Measurements from ENCODE around the gene MATK. TPM values are rescaled to one million over a fixed set of nuclear protein-coding genes. Genes with fewer than 3 reads are reported as not detected.
"Not testable (repeated sequence)": the region's sequence is repeated elsewhere in the genome, so short reads cannot be mapped to it uniquely, and the experiment has no call there.

MATK gene
- total RNA-seq, 2 donors from 2014 or later: 5.4 to 6.4 TPM

- no peak for ATAC-seq (ENCODE audit: insufficient number of reproducible peaks, low FRiP score, low read depth)
- no peak overlapping the region for H3K4me3 ChIP-seq
- H3K27me3 ChIP-seq (replicated peaks; ENCODE audit: insufficient read depth): no peaks in the 10 kb centered on the region
- no peak for DNase-seq (ENCODE audit: low spot score)
- H3K36me3 ChIP-seq: no peaks in the 10 kb centered on the region
- H3K27ac ChIP-seq: no peak overlapping the region
- H3K4me1 ChIP-seq (ENCODE audit: control insufficient read depth in 1 of 2, low read depth in 2 of 2): no peaks in the 10 kb centered on the region
- no peaks in the 10 kb centered on the region for H3K9me3 ChIP-seq
- no peak for TF ChIP-seq CTCF (IDR thresholded peaks at IDR 0.05)
Measured at GRCh38 chr19:3818918-3819317, 32.7 kb upstream of the MATK start.

- no peak for ATAC-seq (ENCODE audit: insufficient number of reproducible peaks, low FRiP score, low read depth)
Measured at GRCh38 chr19:3818466-3818865, 32.3 kb upstream of the MATK start.

GRCh38 chr19:3817761-3818160 lies 31.6 kb upstream of the MATK start:
- TF ChIP-seq CTCF (IDR thresholded peaks at IDR 0.05): no peak

More at GRCh38 chr19:3818466-3818865, 32.3 kb upstream of the MATK start:
- H3K27ac ChIP-seq: no peak overlapping the region
- H3K36me3 ChIP-seq: no peaks in the 10 kb centered on the region
- no peak overlapping the region for H3K4me3 ChIP-seq
- no peaks in the 10 kb centered on the region for H3K9me3 ChIP-seq
- no peak for TF ChIP-seq CTCF (IDR thresholded peaks at IDR 0.05)
- H3K4me1 ChIP-seq (ENCODE audit: control insufficient read depth in 1 of 2, low read depth in 2 of 2): no peaks in the 10 kb centered on the region
- DNase-seq (ENCODE audit: low spot score): no peak
- H3K27me3 ChIP-seq (replicated peaks; ENCODE audit: insufficient read depth): no peaks in the 10 kb centered on the region

GRCh38 chr19:3816566-3817218 lies 30.5 kb upstream of the MATK start:
- H3K4me1 ChIP-seq (ENCODE audit: control insufficient read depth in 1 of 2, low read depth in 2 of 2): no peaks in the 10 kb centered on the region
- H3K27ac ChIP-seq: no peak overlapping the region
- H3K9me3 ChIP-seq: no peaks in the 10 kb centered on the region
- DNase-seq (ENCODE audit: low spot score): no peak
- no peak for TF ChIP-seq CTCF (IDR thresholded peaks at IDR 0.05)
- no peaks in the 10 kb centered on the region for H3K36me3 ChIP-seq
- no peak overlapping the region for H3K4me3 ChIP-seq
- no peaks in the 10 kb centered on the region for H3K27me3 ChIP-seq (replicated peaks; ENCODE audit: insufficient read depth)
- no peak for ATAC-seq (ENCODE audit: insufficient number of reproducible peaks, low FRiP score, low read depth)

More at GRCh38 chr19:3817761-3818160, 31.6 kb upstream of the MATK start:
- H3K27ac ChIP-seq: no peak overlapping the region
- H3K27me3 ChIP-seq (replicated peaks; ENCODE audit: insufficient read depth): no peaks in the 10 kb centered on the region
- H3K4me1 ChIP-seq (ENCODE audit: control insufficient read depth in 1 of 2, low read depth in 2 of 2): no peaks in the 10 kb centered on the region
- H3K9me3 ChIP-seq: no peaks in the 10 kb centered on the region
- H3K36me3 ChIP-seq: no peaks in the 10 kb centered on the region
- DNase-seq (ENCODE audit: low spot score) (no peak), ATAC-seq (ENCODE audit: insufficient number of reproducible peaks, low FRiP score, low read depth) (no peak)
- H3K4me3 ChIP-seq: no peak overlapping the region

GRCh38 chr19:3816148-3816547 lies 30.0 kb upstream of the MATK start:
- ATAC-seq (ENCODE audit: insufficient number of reproducible peaks, low FRiP score, low read depth); H3K27me3 ChIP-seq (replicated peaks; ENCODE audit: insufficient read depth): not testable (repeated sequence)

GRCh38 chr19:3814648-3815047 lies 28.5 kb upstream of the MATK start:
- no peak overlapping the region for H3K27ac ChIP-seq
- no peak overlapping the region for H3K4me3 ChIP-seq
- no peak for DNase-seq (ENCODE audit: low spot score)
- H3K27me3 ChIP-seq (replicated peaks; ENCODE audit: insufficient read depth): no peaks in the 10 kb centered on the region
- H3K4me1 ChIP-seq (ENCODE audit: control insufficient read depth in 1 of 2, low read depth in 2 of 2): no peaks in the 10 kb centered on the region
- no peak for TF ChIP-seq CTCF (IDR thresholded peaks at IDR 0.05)
- H3K36me3 ChIP-seq: no peaks in the 10 kb centered on the region
- H3K9me3 ChIP-seq: no peaks in the 10 kb centered on the region
- ATAC-seq (ENCODE audit: insufficient number of reproducible peaks, low FRiP score, low read depth): no peak

More at GRCh38 chr19:3816148-3816547, 30.0 kb upstream of the MATK start:
- H3K36me3 ChIP-seq; H3K4me3 ChIP-seq; H3K27ac ChIP-seq; DNase-seq (ENCODE audit: low spot score); H3K9me3 ChIP-seq; H3K4me1 ChIP-seq (ENCODE audit: control insufficient read depth in 1 of 2, low read depth in 2 of 2): not testable (repeated sequence)

Data from thoracic aorta (tissue), 2 donors.